Measurements from ENCODE around the gene KHDC4.

DNA sequence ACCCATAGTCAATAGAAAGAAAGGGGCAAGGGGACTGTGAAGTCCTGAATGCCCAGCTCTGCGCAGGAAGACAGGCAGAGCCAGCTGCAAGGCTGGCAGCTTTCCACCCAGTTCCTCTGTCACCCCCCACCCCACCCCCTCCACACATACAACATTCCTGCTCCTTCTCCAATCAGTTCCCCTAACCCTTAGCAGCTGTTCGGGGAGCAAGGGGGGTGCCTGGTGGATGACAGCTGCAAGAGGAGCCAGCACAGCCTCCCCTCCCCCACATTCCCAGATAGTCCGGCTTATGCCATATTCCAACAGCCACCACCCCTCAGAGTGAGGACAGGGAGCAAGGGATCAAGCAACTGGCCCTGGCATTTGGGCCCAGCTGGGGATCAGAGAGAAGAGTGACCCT, 34.5 kb upstream of the KHDC4 start:
- TF ChIP-seq EZH2 (IDR thresholded peaks at IDR 0.05), result no peak
- no peak for TF ChIP-seq POLR2AphosphoS5 (IDR thresholded peaks at IDR 0.05; ENCODE audit: borderline replicate concordance, low read depth, low read length)
- no peak for TF ChIP-seq FOXP2 (optimal IDR thresholded peaks at IDR 0.05; ENCODE audit: control extremely low read depth, extremely low read length, insufficient read depth)
